OCI-LY3 (cell line): ENCODE measurements around the gene NOVA1.

Experiments used
- EZH2phosphoT487 ChIP-seq: fragments of 200-600 bp; shearing (Covaris generic); IDR thresholded peaks from 2 replicates; pipeline ENCODE4 v1.6.1; 2018; ENCODE audit warnings: antibody characterized with exemption, mixed run types, low read depth
- TF ChIP-seq, protein P1 (sequence below): fragments of 200-600, 300-600 bp; sonication (generic); IDR thresholded peaks from 2 replicates; pipeline ENCODE4 v1.5.1; 2014; ENCODE audit warnings: antibody characterized with exemption, low read length, low read depth

DNA sequence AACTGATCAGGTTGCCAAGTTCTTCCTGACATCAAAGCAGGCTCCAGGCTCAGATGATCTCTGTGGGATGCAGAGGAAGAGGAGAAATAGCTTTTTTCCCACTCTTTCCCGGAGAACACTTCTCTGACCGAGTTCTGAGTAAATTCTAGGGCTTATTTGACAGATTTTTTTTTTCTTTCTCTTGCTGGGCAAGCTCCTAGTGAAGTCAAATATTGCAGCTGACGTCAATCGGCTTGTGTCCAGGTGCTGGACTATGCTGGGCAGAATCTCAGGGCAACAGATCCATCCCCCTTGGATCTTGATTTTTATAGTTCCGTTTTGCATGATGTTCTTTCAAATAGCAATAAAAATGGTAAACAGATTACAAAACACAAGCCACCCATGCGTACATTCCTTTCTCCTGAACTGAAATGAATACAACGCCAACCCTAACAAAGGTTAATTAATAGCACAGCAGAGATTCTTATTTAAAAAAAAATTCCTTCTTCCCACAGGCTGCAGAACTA lies 182.2 kb downstream of the NOVA1 start:
- TF ChIP-seq, protein P1, sequence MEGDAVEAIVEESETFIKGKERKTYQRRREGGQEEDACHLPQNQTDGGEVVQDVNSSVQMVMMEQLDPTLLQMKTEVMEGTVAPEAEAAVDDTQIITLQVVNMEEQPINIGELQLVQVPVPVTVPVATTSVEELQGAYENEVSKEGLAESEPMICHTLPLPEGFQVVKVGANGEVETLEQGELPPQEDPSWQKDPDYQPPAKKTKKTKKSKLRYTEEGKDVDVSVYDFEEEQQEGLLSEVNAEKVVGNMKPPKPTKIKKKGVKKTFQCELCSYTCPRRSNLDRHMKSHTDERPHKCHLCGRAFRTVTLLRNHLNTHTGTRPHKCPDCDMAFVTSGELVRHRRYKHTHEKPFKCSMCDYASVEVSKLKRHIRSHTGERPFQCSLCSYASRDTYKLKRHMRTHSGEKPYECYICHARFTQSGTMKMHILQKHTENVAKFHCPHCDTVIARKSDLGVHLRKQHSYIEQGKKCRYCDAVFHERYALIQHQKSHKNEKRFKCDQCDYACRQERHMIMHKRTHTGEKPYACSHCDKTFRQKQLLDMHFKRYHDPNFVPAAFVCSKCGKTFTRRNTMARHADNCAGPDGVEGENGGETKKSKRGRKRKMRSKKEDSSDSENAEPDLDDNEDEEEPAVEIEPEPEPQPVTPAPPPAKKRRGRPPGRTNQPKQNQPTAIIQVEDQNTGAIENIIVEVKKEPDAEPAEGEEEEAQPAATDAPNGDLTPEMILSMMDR = no peak
- no peak for TF ChIP-seq EZH2phosphoT487
